ENCODE data around the gene BIN1.

- no peak for TF ChIP-seq CTCF (IDR thresholded peaks at IDR 0.05; ENCODE audit: low read length)
- TF ChIP-seq EZH2phosphoT487 (IDR thresholded peaks at IDR 0.05; ENCODE audit: low read length) = no peak
- no peak for TF ChIP-seq EZH2 (optimal IDR thresholded peaks at IDR 0.05; ENCODE audit: low read depth, low read length)
Observed at GRCh38 chr2:127089478-127090235, 17.3 kb downstream of the BIN1 start.
